Measurements from ENCODE around the gene SMIM28.

DNA sequence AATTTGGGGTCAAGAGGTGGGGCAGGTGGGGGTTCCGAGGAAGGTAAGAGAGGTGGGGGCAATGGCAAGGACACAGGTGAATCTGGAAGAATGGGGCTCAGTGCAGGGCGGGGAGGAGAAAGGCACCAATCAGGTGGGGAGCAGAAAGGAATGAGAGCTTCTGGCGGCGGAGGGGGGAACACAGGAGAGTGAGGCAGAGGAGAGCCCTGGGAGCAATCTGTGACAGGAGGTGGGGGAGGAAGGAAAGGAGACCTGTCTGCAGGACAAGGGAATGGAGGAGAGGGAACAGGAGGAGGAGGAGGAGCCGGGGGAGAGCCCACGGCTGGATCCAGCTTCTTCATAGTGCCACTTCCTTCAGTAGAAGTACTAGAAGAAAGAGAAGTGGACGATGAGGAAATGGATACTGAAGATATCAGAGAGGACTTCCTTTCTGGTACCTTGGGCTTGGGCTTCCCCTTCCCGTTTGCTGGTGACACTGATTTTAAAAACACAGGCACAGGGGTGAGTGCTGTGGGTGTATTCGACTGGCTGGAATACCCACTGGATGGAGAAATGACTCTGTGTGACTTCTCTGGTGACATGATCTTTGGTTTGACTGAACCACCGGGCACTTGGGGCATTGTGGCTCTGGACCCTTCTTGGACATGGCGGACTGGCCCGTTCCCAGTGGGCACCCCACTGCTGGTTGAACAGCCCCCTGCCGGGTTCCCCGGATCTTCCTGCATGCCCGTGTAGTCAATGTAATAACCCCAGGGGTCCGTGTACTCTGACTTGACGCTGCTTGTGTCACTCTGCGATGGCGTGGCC, 53.8 kb downstream of the SMIM28 start:
- no peak for TF ChIP-seq EZH2 (IDR thresholded peaks at IDR 0.05; ENCODE audit: low read length, missing control alignments)
- TF ChIP-seq, protein P1, sequence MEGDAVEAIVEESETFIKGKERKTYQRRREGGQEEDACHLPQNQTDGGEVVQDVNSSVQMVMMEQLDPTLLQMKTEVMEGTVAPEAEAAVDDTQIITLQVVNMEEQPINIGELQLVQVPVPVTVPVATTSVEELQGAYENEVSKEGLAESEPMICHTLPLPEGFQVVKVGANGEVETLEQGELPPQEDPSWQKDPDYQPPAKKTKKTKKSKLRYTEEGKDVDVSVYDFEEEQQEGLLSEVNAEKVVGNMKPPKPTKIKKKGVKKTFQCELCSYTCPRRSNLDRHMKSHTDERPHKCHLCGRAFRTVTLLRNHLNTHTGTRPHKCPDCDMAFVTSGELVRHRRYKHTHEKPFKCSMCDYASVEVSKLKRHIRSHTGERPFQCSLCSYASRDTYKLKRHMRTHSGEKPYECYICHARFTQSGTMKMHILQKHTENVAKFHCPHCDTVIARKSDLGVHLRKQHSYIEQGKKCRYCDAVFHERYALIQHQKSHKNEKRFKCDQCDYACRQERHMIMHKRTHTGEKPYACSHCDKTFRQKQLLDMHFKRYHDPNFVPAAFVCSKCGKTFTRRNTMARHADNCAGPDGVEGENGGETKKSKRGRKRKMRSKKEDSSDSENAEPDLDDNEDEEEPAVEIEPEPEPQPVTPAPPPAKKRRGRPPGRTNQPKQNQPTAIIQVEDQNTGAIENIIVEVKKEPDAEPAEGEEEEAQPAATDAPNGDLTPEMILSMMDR (conservative IDR thresholded peaks at IDR 0.05 in 1 of 2, IDR thresholded peaks at IDR 0.05 in 1 of 2; ENCODE audit: low read depth in 1 of 2, low read length in 2 of 2): no peak

Measured in fibroblast of lung (primary cell).